HG03571 (cell line): ENCODE data around the gene CDAN1.
"Not testable (repeated sequence)": the region's sequence is repeated elsewhere in the genome, so short reads cannot be mapped to it uniquely, and the experiment has no call there.

Experiments used
- ATAC-seq: cut with Tn5 transposase; IDR thresholded peaks from one replicate; pipeline ENCODE4 v1.9.1; 2021; ENCODE audit not compliant: unreplicated experiment

The CDAN1 gene

GRCh38 chr15:42710662-42711061 is 26.3 kb downstream of the CDAN1 start:
- ATAC-seq = no peak

- ATAC-seq = no peak
Measured at GRCh38 chr15:42707873-42708544, 28.9 kb downstream of the CDAN1 start.

DNA sequence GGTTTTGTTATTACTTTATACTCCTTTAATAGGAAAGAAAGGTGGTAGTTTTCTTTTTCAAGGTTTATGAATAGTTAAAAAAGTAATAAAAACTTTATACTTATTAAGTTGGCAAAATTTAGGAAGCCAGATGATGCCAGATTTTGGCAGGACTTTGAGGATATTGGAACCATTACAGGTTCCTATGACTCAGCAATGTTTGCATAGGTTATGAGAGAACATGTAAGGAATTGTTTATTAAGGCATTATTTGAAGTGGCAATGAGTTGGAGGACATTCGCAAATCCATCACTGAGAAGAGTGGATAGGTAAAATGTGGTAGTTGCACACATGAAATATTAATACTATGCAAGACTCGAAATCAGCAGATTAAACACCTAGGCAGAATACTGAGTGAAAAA is 29.9 kb downstream of the CDAN1 start:
- no peak for ATAC-seq

GRCh38 chr15:42705336-42705735 is 31.6 kb downstream of the CDAN1 start:
- ATAC-seq = no peak

DNA sequence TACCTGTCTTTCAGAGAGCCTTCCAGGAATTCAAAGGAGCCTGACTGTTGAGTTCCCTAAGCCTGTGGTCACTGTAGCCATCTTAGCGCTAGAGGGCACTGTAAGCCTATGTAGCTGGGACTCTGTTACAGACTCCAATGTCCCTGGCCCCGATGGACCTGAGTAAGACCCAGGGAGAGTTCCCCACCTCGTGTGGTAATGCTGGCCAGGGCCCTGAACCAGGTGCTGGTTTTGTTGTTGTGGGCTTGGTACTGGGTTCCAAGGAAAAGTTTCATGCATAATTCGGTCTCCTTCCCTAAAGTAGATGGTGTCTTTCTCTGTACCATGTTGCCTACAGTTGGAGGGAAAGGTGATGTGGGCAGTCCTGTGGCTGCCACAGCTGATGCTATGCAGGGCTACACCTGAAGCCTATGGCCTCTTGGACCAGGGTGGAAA is 32.4 kb downstream of the CDAN1 start:
- ATAC-seq = no peak

GRCh38 chr15:42696626-42697025 is 40.3 kb downstream of the CDAN1 start:
- no peak for ATAC-seq

GRCh38 chr15:42695527-42696071 is 41.3 kb downstream of the CDAN1 start:
- ATAC-seq = no peak

- no peak for ATAC-seq
Measured at GRCh38 chr15:42694398-42694797, 42.5 kb downstream of the CDAN1 start.

GRCh38 chr15:42693942-42694341 is 43.0 kb downstream of the CDAN1 start:
- no peak for ATAC-seq

DNA sequence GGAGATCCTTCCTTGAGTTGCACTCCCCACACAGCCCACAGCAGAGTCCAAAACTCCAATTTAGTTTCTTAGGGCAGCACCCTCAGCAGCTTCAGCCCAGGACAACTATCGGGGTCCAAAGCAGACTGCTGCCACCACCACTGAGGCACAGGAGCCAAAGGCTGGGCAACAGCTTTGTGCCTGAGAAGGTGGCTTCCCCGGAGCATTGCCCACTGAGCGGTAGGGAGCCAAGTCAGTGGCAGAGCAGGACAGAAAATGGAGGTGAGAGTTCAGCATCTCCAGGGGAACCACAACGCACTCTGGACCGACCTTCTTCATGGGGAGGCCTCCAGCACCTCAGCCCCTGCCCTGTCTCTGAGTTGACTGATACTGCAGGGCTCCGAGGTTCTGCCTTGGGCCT is 43.4 kb downstream of the CDAN1 start:
- no peak for ATAC-seq

GRCh38 chr15:42692997-42693396 is 43.9 kb downstream of the CDAN1 start:
- ATAC-seq = no peak

DNA sequence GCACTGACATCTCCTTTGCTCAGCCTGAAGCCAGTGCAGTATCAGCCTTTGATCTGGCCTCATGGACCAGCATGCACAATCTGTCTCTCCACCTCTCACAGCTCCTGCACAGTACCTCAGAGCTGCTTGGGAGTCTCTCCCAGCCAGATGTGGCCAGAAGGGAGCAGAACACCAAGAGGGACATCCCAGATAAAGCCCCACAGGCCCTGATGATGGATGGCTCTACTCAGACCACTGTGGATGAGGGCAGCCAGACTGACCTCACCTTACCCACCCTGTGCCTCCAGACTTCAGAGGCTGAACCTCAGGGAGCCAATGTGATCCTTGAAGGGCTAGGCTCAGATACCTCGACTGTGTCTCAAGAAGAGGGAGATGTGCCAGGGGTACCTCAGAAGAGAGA is 44.4 kb downstream of the CDAN1 start:
- no peak for ATAC-seq

DNA sequence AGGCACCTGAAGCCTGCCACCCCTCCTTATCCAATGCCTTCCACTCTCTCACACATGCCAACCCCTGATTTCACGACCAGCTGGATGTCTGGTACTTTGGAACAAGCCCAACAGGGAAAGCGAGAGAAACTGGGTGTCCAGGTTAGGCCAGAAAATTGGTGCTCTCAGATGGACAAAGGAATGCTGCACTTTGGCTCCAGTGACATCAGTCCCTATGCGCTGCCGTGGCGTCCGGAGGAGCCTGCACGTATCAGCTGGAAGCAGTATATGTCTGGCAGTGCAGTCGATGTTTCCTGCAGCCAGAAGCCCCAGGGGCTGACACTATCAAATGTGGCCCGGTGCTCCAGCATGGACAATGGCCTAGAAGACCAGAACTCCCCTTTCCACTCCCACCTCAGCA is 45.2 kb downstream of the CDAN1 start:
- no peak for ATAC-seq

DNA sequence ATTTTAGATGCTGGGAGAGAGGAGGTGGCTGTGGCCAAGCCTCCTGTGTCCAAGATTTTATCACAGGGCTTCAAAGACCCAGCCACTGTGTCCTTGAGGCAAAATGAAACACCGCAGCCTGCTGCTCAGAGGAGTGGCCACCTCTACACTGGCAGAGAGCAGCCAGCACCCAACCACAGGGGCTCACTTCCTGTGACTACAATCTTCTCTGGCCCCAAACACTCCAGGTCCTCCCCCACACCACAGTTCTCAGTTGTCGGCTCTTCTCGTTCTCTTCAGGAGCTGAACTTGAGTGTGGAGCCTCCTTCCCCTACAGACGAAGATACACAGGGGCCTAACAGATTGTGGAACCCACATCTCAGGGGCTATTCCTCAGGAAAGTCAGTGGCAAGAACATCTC is 45.6 kb downstream of the CDAN1 start:
- ATAC-seq = no peak

- no peak for ATAC-seq
Measured at GRCh38 chr15:42688301-42688700, 48.6 kb downstream of the CDAN1 start.

- no peak for ATAC-seq
Measured at GRCh38 chr15:42687740-42688139, 49.2 kb downstream of the CDAN1 start.

GRCh38 chr15:42686281-42686680 is 50.6 kb downstream of the CDAN1 start:
- ATAC-seq = no peak

- no peak for ATAC-seq
Measured at GRCh38 chr15:42681119-42681518, 55.8 kb downstream of the CDAN1 start.

DNA sequence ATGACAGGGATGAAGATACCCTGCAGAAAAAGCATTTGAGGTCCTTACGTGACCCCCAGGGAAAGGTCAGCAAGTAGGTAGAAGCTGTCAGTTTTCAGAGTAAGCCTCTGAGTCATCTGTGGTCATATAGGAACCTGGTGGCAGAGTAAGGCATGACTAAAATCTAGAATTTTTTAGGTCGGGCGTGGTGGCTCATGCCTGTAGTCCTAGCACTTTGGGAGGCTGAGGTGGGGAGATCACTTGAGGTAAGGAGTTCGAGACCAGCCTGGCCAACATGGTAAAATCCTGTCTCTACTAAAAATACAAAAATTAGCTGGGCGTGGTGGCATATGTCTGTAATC is 56.8 kb downstream of the CDAN1 start:
- not testable (repeated sequence) for ATAC-seq

- no peak for ATAC-seq
Measured at GRCh38 chr15:42679285-42680141, 57.4 kb downstream of the CDAN1 start.

- no peak for ATAC-seq
Measured at GRCh38 chr15:42675021-42675420, 61.9 kb downstream of the CDAN1 start.

DNA sequence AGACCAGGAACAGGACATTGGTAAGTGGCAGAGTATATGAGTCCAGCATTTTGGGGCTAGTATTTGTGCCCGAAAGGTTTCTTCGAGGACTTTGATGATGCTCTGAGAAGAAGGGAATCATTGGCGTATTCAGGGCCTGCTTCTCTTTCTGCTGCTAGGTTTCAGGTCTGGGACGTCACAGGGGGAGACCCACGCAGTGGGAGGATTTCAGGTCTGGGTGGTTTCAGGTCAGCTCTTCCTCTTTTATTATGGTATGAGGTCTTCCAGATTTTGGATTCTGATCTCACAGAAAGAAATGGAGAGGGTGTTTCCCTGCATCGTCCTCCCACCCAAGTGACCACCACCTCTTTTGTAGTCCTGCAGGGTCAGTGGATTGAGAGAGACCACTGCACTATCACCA is 62.5 kb downstream of the CDAN1 start:
- ATAC-seq = no peak
